HS-5 (cell line): ENCODE data around the gene PLXND1.
"Not testable (repeated sequence)": the region's sequence is repeated elsewhere in the genome, so short reads cannot be mapped to it uniquely, and the experiment has no call there.

Experiments used
- DNase-seq: peaks from one replicate; pipeline ENCODE4 v3.0.0-alpha.2; 2012; ENCODE audit warnings: low read depth

PLXND1 gene

GRCh38 chr3:129612534-129613366 is 6.3 kb upstream of the PLXND1 start:
- DNase-seq = no peak

- no peak for DNase-seq
Measured at GRCh38 chr3:129611812-129612533, 5.5 kb upstream of the PLXND1 start.

GRCh38 chr3:129611446-129611800 is 4.9 kb upstream of the PLXND1 start:
- no peak for DNase-seq

DNA sequence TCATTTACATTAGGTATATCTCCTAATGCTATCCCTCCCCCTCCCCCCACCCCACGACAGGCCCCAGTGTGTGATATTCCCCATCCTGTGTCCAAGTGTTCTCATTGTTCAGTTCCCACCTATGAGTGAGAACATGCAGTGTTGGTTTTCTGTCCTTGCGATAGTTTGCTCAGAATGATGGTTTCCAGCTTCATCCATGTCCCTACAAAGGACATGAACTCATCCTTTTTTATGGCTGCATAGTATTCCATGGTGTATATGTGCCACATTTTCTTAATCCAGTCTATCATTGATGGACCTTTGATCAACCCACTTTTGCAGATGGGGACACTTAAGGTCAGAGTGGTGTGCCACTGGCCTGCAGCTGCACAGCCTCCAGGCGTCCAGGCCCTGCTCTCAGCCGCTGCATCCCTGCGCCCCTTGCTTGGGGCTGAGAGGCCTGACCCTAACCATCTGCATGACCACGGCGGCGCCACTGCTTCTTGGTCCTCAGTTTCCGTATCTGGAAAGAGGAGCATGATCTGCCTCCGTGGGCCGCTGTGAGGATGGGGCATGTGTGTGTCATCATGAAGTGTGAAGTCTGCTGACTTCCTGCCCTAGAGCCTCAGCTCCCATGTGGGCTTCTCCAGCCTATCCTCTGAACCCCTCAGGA is 4.4 kb upstream of the PLXND1 start:
- not testable (repeated sequence) for DNase-seq

DNA sequence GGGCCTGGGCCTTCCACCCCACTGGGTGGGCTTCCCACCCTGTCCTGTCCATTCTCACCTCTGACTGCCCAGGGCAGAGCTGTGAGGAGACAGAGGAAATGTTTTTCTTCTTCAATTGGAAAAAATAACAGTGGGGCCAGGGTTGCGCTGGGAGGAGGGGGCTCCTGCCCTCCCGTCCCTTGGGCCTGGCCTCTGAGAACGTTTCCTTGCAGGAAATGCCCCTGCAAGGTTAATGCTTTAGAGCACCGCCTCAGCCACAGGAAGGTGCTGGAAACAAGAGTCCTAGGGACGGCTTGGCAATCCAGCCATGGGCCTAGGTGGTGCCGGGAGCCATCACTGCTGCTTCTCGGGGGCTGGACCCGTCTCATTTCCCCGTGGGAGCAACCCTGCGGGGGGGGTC is 3.8 kb upstream of the PLXND1 start:
- no peak for DNase-seq

GRCh38 chr3:129609591-129610182 is 3.2 kb upstream of the PLXND1 start:
- DNase-seq = no peak

DNA sequence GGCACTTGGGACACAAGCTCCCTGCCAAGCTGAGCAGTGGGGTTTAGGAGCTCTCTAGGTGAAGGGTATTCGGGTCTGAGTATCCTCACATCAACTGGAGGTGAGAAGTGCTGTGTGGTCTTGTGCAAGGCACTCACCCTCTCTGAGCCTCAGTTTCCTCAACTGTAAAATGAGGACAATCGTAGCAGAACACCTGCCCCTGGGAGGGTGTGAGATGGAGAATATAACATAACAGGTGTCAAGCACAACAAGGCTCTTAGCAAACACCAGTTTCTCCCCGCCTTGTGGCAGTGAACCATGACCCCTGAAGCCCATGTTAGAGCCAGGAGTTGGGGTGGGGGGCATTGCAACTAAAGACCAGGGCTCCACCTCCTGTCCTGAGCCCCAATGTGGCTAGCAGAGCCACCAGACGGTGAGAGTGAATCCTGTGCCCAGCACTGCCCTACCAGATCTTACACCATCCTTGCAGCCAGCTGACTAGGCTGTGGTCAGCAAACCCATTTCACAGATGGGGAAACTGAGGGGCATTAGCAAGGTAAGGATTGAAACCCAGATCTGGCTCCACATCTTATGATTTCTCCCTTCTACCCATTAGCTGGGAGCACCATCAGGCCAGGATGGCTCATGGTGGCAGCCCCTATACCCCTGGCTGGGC is 2.6 kb upstream of the PLXND1 start:
- DNase-seq = no peak

- no peak for DNase-seq
Measured at GRCh38 chr3:129608087-129608935, 1.8 kb upstream of the PLXND1 start.

GRCh38 chr3:129607391-129608068 is 1.1 kb upstream of the PLXND1 start:
- no peak for DNase-seq

DNA sequence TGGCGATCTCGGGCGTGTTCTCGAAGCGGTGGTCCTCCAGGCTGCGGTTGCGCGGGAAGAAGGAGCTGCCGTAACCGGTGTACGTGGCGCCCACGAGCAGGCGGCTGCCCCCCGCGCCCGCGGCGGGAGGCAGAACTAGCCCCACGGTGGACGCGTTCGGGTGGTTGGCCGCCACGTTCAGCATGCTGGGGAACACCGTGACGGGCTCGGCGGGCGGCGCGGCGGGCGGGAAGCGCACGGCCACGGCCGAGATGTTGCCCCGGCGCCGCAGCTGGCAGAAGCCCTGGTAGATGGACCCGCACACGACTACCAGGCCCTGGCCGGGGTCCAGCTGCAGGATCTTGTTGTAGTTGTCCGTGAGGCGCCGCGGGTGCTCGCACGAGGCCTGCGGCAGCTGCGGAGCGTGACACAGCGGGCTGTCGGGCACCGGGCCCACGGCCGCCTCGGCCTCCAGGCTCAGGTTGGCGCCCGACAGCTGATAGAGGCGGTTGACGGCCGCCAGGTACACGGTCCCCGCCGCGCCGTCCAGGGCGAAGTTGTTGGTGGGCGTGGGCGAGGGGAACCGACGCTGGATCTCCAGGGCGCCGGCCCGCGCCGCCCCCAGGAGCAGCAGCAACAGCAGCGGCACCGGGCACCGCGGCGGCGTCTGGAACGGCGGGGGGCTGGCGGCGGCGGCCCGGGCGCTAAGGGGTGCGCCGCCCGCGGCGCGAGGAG is 397 bp downstream of the PLXND1 start:
- no peak for DNase-seq

DNA sequence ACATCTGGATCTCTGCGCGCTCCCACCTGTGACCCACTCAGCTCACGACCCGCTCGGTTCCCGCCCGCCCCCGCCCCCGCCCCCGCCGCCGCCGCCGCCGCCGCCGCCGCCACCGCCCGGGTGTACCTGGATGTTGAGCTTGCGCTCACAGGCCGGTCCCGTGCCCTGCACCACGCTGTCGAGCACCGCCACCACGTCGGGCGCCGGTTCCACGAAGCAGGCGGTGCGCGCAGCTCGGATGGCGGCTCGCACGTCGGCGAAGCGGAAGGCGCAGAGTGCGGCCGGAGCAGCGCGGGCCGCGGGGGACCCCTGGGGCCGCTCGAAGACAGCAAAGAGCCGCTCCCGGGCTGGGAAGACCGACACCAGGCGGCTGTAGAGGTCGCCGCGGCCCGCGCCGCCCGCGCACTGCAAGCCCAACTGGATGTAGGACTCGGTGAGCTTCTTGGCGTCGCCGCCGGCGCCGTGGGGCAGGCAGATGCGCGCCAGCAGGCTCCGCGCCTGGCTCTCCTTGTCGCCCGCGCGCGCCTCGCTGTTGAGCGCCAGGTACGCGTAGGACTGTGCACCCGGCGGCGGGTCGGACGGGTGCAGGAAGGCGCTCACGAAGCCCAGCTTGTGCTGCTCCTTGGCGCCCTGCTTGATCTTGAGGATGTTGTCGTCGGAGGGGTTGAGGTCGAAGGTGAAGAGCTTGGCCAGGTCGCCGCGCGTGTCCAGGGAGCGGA is 1.1 kb downstream of the PLXND1 start:
- no peak for DNase-seq

DNA sequence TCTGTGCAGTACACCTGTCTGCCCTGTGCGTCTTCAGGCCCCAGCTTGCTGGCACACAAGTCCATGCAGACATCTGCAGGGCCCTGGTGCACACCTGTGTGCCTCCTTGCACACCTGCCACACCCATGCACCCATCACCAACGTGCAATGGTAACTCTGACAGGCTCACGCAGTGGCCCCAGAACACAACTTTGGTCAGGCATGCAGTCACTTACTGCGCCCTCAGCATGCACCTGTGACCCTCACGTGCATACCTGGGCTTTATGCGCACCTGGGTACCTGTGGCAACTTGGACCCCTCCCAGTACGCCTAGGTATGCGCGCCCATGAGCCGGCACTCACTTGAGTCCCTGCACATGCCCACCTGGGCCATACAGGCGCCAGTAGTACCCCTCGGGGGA is 1.7 kb downstream of the PLXND1 start:
- no peak for DNase-seq

DNA sequence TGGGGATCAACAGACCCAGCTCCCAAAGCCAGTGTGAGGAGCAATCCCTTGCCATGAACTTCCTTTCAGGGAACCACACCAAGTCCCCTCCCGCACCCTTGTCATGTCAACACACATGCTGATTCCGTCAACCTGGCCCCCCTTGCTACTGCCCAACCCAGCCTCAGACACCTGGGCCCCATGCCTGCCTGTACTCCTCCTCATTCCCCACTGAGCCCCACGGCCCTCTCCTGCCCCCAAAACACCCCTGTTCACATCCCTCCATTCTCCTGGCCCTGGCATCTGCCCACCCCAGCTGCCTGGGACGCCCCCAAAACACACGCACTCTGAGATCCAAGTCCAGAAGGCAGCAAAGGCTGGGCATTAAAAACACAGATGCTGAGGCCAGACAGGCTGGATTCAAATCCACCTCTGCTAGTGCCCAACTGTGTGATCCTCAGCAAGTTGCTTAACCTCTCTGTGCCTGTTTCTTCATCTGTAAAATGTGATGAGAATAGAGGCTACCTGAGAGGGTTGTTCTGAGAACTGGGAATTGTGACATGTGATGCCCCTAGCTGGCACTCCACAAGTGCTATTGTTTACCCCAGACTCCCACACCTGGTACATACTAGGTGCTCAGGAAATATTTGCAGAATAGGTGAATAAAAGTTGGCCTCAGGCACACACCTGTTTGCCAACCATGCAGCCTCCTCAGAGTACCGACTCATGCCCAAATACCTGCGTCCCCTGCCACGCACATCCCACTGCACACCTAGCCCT is 2.3 kb downstream of the PLXND1 start:
- DNase-seq = no peak

- DNase-seq = no peak
Measured at GRCh38 chr3:129603561-129603942, 2.9 kb downstream of the PLXND1 start.

GRCh38 chr3:129602730-129603560 is 3.5 kb downstream of the PLXND1 start:
- DNase-seq = no peak

DNA sequence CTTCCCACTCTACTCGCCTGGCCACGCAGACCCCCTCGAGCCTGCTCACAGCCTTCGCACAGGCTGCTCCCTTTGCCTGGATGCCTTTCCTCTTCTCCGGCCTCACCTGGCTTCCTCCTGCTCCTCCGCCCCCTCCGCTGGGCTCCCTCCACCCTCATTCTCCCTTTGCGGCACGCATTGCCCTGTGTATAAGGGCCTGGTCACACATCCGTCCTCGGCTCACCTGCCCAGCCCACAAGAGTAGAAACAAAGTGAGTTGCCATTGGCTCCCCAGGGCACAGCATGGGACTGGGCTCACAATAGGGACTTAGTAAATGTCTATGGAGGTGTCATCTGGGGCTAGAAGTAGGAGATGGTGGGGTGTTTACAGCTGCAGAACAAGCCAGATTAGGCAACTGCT is 4.2 kb downstream of the PLXND1 start:
- DNase-seq = no peak

- DNase-seq = no peak
Measured at GRCh38 chr3:129601713-129602112, 4.8 kb downstream of the PLXND1 start.

DNA sequence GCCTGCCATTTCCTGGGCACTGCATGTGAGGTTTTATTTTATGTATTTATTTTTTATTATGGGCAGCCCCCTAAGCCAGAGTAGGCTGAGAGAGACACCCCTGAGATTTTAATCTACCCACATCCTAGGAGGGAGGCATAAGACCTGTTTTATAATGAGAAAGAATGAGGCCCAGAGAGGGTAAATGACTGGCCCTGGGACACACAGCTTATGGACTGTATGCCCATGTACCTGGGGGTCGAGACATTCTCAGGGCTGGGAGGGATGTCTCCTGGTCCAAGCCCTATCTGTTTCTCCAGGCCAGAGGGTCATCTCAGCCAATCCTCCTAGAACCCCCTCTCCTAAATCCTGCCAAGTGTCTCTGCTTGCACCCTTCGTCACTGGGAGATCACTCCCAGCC is 6.1 kb downstream of the PLXND1 start:
- DNase-seq = no peak
